Measurements from ENCODE around the gene GPR152. TPM values are rescaled to one million over a fixed set of nuclear protein-coding genes. Genes with fewer than 3 reads are reported as not detected.
A peak's percentile ranks its signal among the peaks of the same experiment; 100 is the strongest.

GPR152 gene, protein sequence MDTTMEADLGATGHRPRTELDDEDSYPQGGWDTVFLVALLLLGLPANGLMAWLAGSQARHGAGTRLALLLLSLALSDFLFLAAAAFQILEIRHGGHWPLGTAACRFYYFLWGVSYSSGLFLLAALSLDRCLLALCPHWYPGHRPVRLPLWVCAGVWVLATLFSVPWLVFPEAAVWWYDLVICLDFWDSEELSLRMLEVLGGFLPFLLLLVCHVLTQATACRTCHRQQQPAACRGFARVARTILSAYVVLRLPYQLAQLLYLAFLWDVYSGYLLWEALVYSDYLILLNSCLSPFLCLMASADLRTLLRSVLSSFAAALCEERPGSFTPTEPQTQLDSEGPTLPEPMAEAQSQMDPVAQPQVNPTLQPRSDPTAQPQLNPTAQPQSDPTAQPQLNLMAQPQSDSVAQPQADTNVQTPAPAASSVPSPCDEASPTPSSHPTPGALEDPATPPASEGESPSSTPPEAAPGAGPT
- total RNA-seq: not detected

DNA sequence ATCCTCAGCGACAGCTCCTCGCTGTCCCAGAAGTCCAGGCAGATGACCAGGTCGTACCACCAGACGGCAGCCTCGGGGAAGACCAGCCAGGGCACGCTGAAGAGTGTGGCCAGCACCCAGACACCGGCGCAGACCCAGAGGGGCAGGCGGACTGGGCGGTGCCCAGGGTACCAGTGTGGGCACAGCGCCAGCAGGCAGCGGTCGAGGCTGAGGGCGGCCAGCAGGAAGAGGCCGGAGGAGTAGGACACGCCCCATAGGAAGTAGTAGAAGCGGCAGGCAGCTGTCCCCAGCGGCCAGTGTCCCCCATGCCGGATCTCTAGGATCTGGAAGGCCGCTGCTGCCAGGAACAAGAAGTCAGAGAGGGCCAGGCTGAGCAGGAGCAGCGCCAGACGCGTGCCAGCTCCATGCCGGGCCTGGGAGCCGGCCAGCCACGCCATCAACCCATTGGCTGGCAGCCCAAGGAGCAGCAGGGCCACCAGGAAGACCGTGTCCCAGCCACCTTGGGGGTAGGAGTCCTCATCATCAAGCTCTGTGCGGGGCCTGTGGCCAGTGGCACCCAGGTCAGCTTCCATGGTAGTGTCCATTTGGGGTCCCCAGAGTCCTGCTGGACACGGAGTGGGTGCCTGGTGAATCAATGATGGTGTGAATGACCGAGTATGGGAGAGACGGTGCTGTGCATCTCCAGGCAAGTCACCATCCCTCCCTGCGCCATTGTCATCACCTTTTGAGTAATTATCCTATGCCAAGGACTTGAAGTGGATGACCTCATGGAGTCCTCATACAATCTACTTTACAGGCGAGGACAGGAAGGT is at the start of gene GPR152:
GPR152 (minus strand) TSS at position 589 of the 812 bp plus-strand sequence; CDS start at position 584, 5 bp downstream.
- H3K27ac Mint-ChIP-seq: no peak within 1 kb of the TSS
- H3K27me3 Mint-ChIP-seq: no peaks in the 10 kb centered on the region
- H3K36me3 Mint-ChIP-seq (ENCODE audit: low read depth): no peaks in the 10 kb centered on the region
- H3K4me1 Mint-ChIP-seq: peaks cover 3% of the 10 kb centered on the region
- H3K4me3 Mint-ChIP-seq: no peak within 1 kb of the TSS
- ATAC-seq (replicated peaks): no peak
- H3K9me3 Mint-ChIP-seq: no peaks in the 10 kb centered on the region

DNA sequence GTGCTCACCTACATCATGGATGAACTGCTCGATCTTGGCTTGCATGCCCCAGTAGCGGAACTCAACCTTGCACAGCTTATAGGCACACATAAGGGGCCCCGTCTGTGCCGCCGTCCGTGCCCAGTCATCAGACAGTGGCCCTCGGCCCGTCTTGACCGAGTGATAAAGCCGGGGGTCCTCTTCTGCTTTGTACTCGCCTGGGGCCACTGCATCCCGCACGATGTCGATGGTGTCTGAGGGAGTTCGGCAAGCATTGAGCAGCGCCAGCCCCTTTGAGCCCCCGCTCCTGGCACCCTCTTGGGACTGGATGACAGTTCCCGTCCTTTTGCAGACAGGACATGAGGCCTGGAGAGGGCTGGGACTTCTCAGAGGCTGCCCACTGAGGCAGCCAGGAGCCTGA is 49.3 kb upstream of the GPR152 start:
- H3K27me3 Mint-ChIP-seq: no peaks in the 10 kb centered on the region
- no peaks in the 10 kb centered on the region for H3K9me3 Mint-ChIP-seq
- H3K27ac Mint-ChIP-seq: no peak overlapping the region
- peaks cover 91% of the 10 kb centered on the region for H3K36me3 Mint-ChIP-seq (ENCODE audit: low read depth)
- H3K4me3 Mint-ChIP-seq: no peak overlapping the region
- ATAC-seq (replicated peaks): no peak
- H3K4me1 Mint-ChIP-seq: peaks cover 23% of the 10 kb centered on the region

DNA sequence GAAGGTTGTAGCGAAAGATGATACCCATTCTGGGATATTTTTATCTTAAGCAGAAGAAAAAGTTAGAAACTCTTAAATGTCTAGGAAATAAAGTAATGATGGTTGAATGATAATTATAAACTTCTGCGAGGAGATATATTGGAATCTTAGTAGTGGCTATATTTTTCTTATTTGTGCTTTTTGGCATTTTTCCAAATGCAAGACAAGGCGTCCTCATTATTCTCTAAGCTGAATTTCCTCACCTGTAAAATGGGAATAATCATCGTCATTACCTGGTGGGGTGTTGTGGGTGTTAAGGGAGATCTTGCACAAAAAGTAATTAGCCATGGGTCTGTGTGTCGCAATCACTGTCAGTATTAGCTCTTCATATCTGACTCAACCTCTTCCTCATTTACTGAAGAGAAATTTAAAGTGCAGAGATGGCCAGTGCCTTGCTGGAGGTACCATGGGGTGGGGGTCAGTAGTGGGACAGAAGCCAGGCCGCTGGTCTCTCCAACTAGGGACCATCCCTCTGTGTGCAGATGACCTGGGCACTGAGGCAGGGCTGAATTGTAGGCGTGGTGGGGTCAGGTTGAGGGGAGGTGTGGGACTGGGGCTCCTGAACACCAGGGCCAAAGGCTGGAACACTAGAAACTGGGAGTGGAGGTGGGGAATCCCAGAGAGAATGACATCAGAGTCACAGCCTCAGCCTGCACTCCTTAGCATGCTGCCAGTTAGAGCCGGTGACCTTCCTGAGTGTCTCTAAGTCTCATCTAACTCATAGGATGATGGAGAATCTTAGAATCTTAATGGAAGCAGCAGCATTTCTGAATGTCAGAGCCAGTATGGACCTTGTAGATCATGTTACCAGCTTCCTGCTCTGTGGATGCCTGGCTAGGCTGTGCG is 48.5 kb upstream of the GPR152 start:
- Mint-ChIP-seq H3K9me3 (no peaks in the 10 kb centered on the region), H3K4me3 (peak overlapping the region; percentile 21), H3K36me3 (ENCODE audit: low read depth) (peaks cover 91% of the 10 kb centered on the region), H3K4me1 (peaks cover 18% of the 10 kb centered on the region), H3K27ac (peak overlapping the region; percentile 55), H3K27me3 (no peaks in the 10 kb centered on the region)
- no peak for ATAC-seq (replicated peaks)

- no peak for ATAC-seq (replicated peaks)
- H3K9me3 Mint-ChIP-seq: no peaks in the 10 kb centered on the region
- H3K4me1 Mint-ChIP-seq: peaks cover 18% of the 10 kb centered on the region
- H3K27me3 Mint-ChIP-seq: no peaks in the 10 kb centered on the region
- peak overlapping the region; percentile 21 for H3K4me3 Mint-ChIP-seq
- H3K36me3 Mint-ChIP-seq (ENCODE audit: low read depth): peaks cover 91% of the 10 kb centered on the region
- H3K27ac Mint-ChIP-seq: peak overlapping the region; percentile 55
Observed at GRCh38 chr11:67500484-67500821, 47.9 kb upstream of the GPR152 start.

DNA sequence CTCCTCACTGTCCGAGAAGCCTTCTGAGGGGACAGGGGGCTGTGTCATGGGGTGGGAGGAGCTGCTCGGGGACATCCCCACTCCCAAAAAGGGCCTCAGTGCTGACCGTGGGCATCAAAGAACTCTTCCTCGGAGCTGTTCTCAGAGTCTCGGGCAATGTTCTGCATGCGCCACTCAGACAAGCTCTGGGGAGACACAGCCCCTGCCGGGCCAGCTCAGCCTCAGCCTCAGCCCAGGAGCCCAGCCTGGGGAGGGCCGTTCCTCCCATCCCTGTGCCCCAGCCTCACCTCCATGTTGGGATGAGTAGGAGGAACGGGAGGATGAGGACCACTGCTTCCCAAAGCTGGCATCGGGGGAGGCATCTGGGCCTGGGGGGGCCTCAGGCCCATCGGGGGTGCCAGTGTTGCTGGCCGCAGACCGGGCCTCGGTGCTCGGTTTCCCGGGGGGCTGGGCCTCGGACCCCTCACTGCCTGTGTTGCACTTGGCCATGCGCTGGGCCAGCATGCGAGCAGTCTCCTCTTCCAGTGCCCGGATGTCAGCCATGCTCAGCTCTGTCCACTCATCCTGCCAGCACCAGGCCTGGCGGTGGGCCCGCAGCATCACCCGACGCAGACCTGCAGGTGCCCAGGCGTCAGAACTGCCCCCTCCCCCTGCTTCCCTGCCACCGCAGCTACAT is 47.4 kb upstream of the GPR152 start:
- H3K4me1 Mint-ChIP-seq: peaks cover 18% of the 10 kb centered on the region
- peaks cover 90% of the 10 kb centered on the region for H3K36me3 Mint-ChIP-seq (ENCODE audit: low read depth)
- no peaks in the 10 kb centered on the region for H3K27me3 Mint-ChIP-seq
- H3K4me3 Mint-ChIP-seq: no peak overlapping the region
- no peak for ATAC-seq (replicated peaks)
- H3K27ac Mint-ChIP-seq: no peak overlapping the region
- no peaks in the 10 kb centered on the region for H3K9me3 Mint-ChIP-seq

DNA sequence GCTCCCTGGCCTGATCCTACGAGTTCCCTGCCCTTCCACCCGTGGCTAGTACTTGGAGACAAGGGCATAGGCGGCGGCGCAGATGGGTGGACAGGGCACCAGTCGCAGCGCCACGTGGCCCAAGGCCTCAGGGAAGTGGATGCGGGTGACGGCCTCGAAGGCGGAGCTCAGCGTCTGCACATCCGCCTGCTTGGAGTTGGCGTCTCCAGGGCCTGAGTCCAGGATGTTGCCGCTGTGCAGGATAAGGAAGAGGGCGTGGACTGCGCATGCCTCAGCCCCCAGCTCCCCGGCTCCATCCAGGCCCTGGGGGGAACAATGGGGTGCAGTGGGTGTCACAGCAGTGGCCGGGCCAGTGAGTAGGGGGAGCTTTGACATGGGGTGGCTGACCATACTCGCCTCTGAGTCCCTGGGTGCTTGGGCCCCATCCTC is 46.0 kb upstream of the GPR152 start:
- no peak overlapping the region for H3K27ac Mint-ChIP-seq

DNA sequence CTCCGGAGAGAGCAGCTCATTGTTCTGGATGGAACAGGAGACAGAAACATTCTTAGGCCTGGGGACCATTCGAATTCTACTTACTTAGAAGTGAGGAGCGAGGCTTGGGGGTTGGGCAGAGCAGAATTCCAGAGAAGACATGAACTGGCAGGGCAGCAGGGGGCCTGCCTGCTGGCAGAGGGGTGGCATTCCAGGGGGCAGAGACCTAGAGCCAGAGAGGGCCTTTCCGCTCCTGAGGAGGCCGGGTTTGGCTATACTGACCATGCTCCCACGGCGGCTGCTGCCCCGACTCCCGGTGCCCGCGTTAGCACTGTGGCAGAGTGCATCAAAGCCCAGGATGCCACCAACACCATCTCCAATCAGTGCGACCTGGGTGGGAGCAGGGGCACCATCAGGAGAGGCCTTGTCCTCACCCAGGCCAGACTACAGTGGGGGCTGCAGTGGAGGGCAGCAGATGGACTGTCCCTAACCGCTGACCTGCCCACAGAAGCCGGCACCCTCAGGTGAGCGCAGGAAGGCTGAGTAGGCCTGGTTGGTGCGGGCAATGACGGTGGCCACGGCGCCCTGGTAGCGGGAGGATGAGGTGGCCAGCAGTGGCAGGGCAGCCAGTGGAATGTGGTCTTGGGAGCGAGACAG is 45.2 kb upstream of the GPR152 start:
- Mint-ChIP-seq H3K4me1 (peaks cover 13% of the 10 kb centered on the region), H3K36me3 (ENCODE audit: low read depth) (peaks cover 88% of the 10 kb centered on the region), H3K27me3 (no peaks in the 10 kb centered on the region), H3K9me3 (no peaks in the 10 kb centered on the region), H3K27ac (no peak overlapping the region), H3K4me3 (no peak overlapping the region)
- ATAC-seq (replicated peaks): no peak

More for the DNA sequence above, 46.0 kb upstream of the GPR152 start:
- peaks cover 18% of the 10 kb centered on the region for H3K4me1 Mint-ChIP-seq
- H3K4me3 Mint-ChIP-seq: no peak overlapping the region
- no peaks in the 10 kb centered on the region for H3K9me3 Mint-ChIP-seq
- peaks cover 92% of the 10 kb centered on the region for H3K36me3 Mint-ChIP-seq (ENCODE audit: low read depth)
- H3K27me3 Mint-ChIP-seq: no peaks in the 10 kb centered on the region
- no peak for ATAC-seq (replicated peaks)

GRCh38 chr11:67496113-67496512 is 43.6 kb upstream of the GPR152 start:
- Mint-ChIP-seq H3K4me1 (peaks cover 8% of the 10 kb centered on the region), H3K36me3 (ENCODE audit: low read depth) (peaks cover 85% of the 10 kb centered on the region), H3K4me3 (no peak overlapping the region), H3K27ac (no peak overlapping the region), H3K9me3 (no peaks in the 10 kb centered on the region), H3K27me3 (no peaks in the 10 kb centered on the region)
- ATAC-seq (replicated peaks): no peak

DNA sequence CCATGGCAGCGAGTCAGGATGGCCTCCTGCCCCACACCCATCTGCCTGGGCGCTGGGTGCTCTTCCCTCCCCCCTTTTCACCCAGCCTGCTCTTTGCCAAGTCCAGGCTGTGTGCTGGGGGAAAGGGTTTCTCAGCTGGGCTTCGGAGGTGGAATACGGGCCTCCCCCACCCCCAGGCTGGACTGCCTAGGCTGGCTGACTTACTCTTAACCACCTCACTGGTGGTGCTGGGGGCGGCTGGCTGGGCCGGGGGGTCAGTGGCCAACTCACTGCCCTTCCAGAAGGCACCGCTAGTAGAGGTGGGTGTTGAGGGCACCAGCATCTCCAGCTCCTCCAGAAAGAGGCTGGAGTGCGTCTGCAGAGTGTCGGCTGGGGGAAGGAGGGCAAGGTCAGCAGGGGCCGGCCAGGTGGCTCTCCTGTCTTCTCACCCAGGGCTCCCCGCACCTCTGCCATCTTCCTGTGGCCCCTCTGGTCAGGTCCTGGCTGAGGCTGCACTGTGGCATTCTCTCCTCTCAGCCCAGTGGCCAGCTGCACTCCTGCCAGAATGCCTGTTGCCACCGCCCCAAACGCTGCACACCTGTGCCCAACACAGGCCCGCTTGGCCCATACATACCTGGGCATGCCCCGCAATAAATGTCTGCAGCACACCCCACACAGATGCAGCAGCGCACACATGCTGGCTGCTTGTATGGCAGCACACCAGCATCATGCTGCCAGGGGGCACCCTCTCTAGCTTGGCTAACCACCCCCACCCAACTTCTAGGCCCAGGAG is 42.9 kb upstream of the GPR152 start:
- peaks cover 85% of the 10 kb centered on the region for H3K36me3 Mint-ChIP-seq (ENCODE audit: low read depth)
- H3K9me3 Mint-ChIP-seq: no peaks in the 10 kb centered on the region
- no peak overlapping the region for H3K4me3 Mint-ChIP-seq
- H3K27ac Mint-ChIP-seq: no peak overlapping the region
- no peak for ATAC-seq (replicated peaks)
- peaks cover 1% of the 10 kb centered on the region for H3K4me1 Mint-ChIP-seq
- H3K27me3 Mint-ChIP-seq: no peaks in the 10 kb centered on the region

GRCh38 chr11:67494371-67495233 is 42.1 kb upstream of the GPR152 start:
- ATAC-seq (replicated peaks): no peak
- Mint-ChIP-seq H3K4me3 (no peak overlapping the region), H3K27ac (no peak overlapping the region), H3K27me3 (no peaks in the 10 kb centered on the region), H3K9me3 (no peaks in the 10 kb centered on the region), H3K36me3 (ENCODE audit: low read depth) (peaks cover 87% of the 10 kb centered on the region), H3K4me1 (peaks cover 4% of the 10 kb centered on the region)

GRCh38 chr11:67493548-67494370 is 41.2 kb upstream of the GPR152 start:
- no peak overlapping the region for H3K27ac Mint-ChIP-seq
- peaks cover 87% of the 10 kb centered on the region for H3K36me3 Mint-ChIP-seq (ENCODE audit: low read depth)
- ATAC-seq (replicated peaks): no peak
- no peaks in the 10 kb centered on the region for H3K27me3 Mint-ChIP-seq
- no peak overlapping the region for H3K4me3 Mint-ChIP-seq
- peaks cover 7% of the 10 kb centered on the region for H3K4me1 Mint-ChIP-seq
- no peaks in the 10 kb centered on the region for H3K9me3 Mint-ChIP-seq

All from activated T-helper 17 cell treated with anti-CD3 and anti-CD28 coated beads, Interleukin-2, amount 50 U/mL, for 72 hours (primary cell).